GM19324 (cell line): ENCODE measurements around the gene MB.

ENCODE experiments used
- ATAC-seq: cut with Tn5 transposase; IDR thresholded peaks from one replicate; pipeline ENCODE4 v1.9.1; 2021; ENCODE audit warnings: mild to moderate bottlenecking, moderate library complexity; ENCODE audit not compliant: unreplicated experiment, low FRiP score

MB gene

GRCh38 chr22:35558719-35559118, 58.4 kb downstream of the MB start:
- ATAC-seq: no peak

DNA sequence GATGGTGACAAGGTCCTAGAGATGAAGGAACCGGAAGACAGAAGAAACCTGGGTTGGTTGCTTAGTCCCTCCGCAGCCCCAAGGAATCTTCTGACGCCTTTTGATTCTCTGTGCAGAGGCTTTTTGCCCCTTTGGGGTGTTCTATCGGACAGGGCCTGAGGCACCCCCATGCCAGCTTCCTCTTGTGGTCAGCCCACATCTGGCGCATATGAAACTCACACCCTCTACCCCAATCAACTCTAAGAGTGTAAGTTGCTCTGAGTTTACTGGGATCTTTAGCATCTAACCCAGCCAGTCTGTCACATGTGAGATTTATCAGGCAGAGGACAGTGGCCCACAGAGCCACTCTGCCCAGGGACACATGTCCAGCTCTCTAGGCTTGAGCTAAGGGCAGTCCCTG, 59.1 kb downstream of the MB start:
- ATAC-seq: no peak
